ENCODE results near the gene RDH14.
A peak's percentile ranks its signal among the peaks of the same experiment; 100 is the strongest.

The RDH14 gene

GRCh38 chr2:18527326-18527725 is 33.1 kb downstream of the RDH14 start:
- no peak for TF ChIP-seq JUND (IDR thresholded peaks at IDR 0.05; ENCODE audit: low read depth)
- DNase-seq (ENCODE audit: low read depth in 1 of 2, low spot score in 1 of 2) = no peak
- in situ Hi-C loops (cut with HindIII; ENCODE audit: low pct_unique_long_range_greater_than_20kb, low sequenced_read_pairs) = no loop called here

- DNase-seq (ENCODE audit: low read depth in 1 of 2, low spot score in 1 of 2) = no peak
- no peak for TF ChIP-seq JUND (IDR thresholded peaks at IDR 0.05; ENCODE audit: low read depth)
- in situ Hi-C loops (cut with HindIII; ENCODE audit: low pct_unique_long_range_greater_than_20kb, low sequenced_read_pairs) = no loop called here
These were observed 34.0 kb downstream of the RDH14 start for GRCh38 chr2:18526429-18526828.

DNA sequence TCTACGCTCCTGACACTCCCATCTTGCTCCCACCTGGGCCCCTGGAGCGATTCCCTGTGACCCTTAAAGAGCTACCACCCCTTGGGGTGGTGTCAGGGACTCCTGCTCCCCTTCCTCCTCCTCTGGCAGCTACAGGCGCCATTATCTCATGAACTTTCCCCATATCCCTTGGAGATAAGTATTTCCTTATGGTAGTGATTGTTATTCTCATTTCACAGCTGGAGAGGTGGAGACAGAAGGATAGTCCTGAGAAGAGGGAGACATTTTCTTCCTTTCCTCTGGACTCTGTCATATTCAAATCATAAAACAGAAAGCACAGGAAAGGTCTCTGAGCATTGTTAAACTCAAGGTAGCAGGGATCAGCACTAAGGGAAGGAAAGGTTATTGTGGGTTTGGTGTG is 34.6 kb downstream of the RDH14 start:
- in situ Hi-C loops (cut with HindIII; ENCODE audit: low pct_unique_long_range_greater_than_20kb, low sequenced_read_pairs) = no loop called here
- TF ChIP-seq JUND (IDR thresholded peaks at IDR 0.05; ENCODE audit: low read depth) = no peak
- no peak for DNase-seq (ENCODE audit: low read depth in 1 of 2, low spot score in 1 of 2)

- in situ Hi-C loops (cut with HindIII; ENCODE audit: low pct_unique_long_range_greater_than_20kb, low sequenced_read_pairs) = no loop called here
- no peak for DNase-seq (ENCODE audit: low read depth in 1 of 2, low spot score in 1 of 2)
- TF ChIP-seq JUND (IDR thresholded peaks at IDR 0.05; ENCODE audit: low read depth) = no peak
These were observed 35.2 kb downstream of the RDH14 start for GRCh38 chr2:18525236-18525635.

- TF ChIP-seq JUND (IDR thresholded peaks at IDR 0.05; ENCODE audit: low read depth) = no peak
- in situ Hi-C loops (cut with HindIII; ENCODE audit: low pct_unique_long_range_greater_than_20kb, low sequenced_read_pairs) = no loop called here
- DNase-seq (ENCODE audit: low read depth in 1 of 2, low spot score in 1 of 2) = no peak
These were observed 37.8 kb downstream of the RDH14 start for GRCh38 chr2:18522484-18523146.

DNA sequence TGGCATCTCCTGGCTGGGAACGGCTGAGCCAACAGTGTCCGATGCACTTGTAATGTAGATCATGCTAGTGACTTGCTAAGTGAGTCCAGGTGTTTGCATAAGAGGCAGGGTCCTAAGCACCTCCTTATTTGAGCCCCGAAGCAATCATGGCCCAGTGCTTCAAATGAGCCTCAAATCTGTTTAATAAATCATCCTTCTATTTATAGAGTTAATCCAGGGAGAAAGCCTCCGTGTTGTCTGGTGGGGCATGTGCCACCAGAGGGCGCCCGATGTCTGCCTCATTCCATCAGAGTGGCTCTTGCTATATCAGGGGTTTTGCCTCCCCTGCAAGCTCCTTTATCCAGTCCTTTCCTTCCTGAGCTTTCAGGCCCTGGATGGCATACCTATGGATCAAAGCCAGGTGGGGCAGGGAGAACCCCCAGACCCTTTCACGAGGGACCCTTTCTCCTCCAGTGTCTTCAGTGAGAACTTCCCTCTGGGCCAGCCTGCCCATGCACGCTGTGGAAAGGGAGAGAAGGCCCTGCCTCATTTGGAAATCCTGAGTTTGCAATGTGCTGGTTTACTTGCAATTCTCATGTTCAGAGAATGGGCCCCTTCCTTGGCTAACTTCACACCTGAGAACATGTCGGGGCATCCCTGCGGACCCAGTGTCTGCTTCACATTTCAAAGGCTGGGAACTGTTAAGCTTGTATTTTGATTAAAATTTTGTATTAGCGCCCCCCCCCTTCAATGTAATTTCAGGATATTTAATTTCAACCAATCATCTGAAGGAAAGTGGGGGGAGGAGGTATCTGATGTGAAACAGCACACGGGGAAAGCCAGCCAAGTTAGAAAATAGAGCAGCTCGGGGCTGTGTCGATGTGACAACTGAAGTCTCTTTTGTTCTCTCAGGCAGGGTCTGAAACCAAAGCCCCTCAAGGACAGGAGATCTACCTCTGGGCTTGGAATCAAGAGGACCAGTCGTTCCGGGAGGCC is 39.7 kb downstream of the RDH14 start:
- in situ Hi-C loops (cut with HindIII; ENCODE audit: low pct_unique_long_range_greater_than_20kb, low sequenced_read_pairs) = no loop called here
- DNase-seq (ENCODE audit: low read depth in 1 of 2, low spot score in 1 of 2) = peak; percentile 25 to 68
- no peak for TF ChIP-seq JUND (IDR thresholded peaks at IDR 0.05; ENCODE audit: low read depth)

- DNase-seq (ENCODE audit: low read depth in 1 of 2, low spot score in 1 of 2) = no peak
- no peak for TF ChIP-seq JUND (IDR thresholded peaks at IDR 0.05; ENCODE audit: low read depth)
- in situ Hi-C loops (cut with HindIII; ENCODE audit: low pct_unique_long_range_greater_than_20kb, low sequenced_read_pairs) = no loop called here
These were observed 40.5 kb downstream of the RDH14 start for GRCh38 chr2:18519914-18520450.

DNA sequence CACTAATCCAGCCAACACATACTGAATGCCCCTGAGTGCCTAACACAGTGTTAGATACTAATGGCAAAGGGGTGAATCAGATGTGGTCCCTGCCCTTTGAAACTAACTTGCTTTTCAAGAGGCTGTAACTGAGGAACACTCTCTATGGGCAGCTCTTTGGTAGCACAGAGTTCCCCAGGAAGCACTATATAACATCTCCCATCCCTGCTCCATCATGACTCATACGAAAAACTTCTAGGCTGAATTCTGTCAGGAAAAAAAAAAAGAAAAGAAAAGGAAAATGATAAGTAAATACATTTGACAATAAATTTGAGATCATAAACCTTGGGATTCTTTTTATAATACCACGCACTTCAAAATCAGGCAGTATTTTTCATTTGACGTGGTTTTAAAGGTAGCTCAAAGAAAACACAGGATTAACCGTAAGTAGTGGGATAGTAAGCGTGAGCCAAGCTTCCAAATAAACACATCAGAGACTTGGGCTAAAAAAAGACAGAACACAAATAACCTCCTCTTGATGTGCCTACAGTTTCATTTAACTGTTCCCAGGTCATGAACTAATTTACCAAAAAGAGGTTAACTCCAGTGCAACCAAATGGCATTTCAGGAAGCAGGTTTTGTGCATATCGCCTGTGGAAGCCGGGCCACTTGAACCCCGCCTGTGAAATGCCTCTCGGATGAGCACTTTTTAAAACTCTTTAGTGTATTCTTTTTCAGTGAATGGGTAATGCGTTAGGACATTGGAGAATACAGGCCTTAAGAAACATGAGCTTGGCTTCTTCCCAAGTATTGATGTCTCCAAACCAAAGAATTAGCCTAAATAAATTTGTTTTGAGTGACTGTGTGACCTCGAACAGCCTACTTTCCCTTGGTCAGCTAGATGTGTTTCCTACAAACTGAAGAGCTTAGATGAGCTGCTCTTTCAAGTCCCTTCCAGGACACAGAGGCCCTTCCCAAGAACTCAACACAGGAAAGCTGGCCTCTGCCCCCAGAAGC is 42.0 kb downstream of the RDH14 start:
- peak in 1 of 2 experiments; percentile 49 for DNase-seq (ENCODE audit: low read depth in 1 of 2, low spot score in 1 of 2)
- no peak for TF ChIP-seq JUND (IDR thresholded peaks at IDR 0.05; ENCODE audit: low read depth)
- in situ Hi-C loops (cut with HindIII; ENCODE audit: low pct_unique_long_range_greater_than_20kb, low sequenced_read_pairs) = no loop called here

DNA sequence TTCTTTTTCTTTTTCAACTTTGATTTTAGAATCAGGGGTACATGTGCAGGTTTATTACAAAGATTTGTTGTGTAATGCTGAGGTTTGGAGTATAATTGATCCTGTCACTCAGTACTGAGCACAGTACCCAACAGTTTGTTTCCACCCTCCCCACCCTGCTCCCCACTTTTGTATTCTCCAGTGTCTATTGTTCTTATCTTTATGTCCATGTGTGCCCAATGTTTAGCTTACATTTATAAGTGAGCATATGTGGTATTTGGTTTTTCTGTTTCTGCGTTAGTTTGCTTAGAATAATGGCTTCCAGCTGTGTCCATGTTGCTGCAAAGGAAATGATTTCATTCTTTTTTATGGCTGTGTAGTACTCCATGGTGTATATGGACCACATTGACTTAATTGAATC is 43.1 kb downstream of the RDH14 start:
- in situ Hi-C loops (cut with HindIII; ENCODE audit: low pct_unique_long_range_greater_than_20kb, low sequenced_read_pairs) = no loop called here
- no peak for TF ChIP-seq JUND (IDR thresholded peaks at IDR 0.05; ENCODE audit: low read depth)
- no peak for DNase-seq (ENCODE audit: low read depth in 1 of 2, low spot score in 1 of 2)

GRCh38 chr2:18516112-18516511 is 44.3 kb downstream of the RDH14 start:
- DNase-seq (ENCODE audit: low read depth in 1 of 2, low spot score in 1 of 2) = peak in 1 of 2 experiments; percentile 10
- in situ Hi-C loops (cut with HindIII; ENCODE audit: low pct_unique_long_range_greater_than_20kb, low sequenced_read_pairs) = no loop called here

DNA sequence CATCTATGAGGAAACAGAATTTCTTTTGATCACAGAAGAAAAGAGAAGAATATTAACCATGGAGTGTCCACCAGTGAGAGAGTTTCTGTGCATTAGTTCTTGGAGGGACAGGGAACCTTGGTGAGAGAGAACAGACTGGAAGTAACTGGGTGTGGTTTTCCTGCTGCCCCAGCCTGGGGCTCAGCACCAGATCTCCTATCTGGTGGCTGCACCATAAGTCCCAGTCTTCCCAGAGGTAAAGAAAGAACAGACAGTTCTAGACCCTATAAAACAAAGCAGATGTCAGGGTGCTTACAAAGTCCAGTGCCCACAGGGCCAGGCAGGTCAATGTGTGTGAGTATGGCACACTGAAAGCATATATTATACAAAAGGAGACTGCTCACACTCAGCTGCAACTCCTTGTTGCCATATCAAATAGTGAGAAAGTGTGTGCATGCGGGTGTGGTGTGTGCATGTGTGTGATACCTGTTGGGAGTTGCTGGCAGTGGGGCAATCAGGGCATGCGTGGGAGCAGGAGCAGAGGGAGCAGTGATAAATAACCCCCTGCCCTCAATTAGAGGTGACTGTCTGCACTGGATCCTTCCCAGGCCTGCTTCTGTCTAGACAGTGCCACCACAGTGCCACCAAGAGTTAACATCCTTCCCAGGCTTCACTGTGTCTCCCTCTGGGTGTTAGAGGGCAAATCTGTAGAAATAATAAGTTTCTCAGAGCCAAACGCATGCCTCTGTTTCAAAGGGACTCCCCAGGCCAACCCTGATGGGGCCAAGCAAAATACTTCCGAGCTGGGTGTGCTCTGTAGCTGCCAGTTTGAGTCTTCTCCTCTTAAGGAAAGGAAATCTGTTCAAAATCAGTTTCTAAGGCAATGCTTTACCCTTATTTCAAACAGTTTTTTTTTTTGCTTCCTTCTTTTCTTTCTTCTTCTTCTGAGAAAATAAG is 45.7 kb downstream of the RDH14 start:
- no peak for TF ChIP-seq JUND (IDR thresholded peaks at IDR 0.05; ENCODE audit: low read depth)
- in situ Hi-C loops (cut with HindIII; ENCODE audit: low pct_unique_long_range_greater_than_20kb, low sequenced_read_pairs) = no loop called here
- no peak for DNase-seq (ENCODE audit: low read depth in 1 of 2, low spot score in 1 of 2)

More at GRCh38 chr2:18516112-18516511, 44.3 kb downstream of the RDH14 start:
- TF ChIP-seq JUND (IDR thresholded peaks at IDR 0.05; ENCODE audit: low read depth) = no peak

Measured in T47D (cell line).